ENCODE measurements around the gene ZBTB32.

The ZBTB32 gene

GRCh38 chr19:35740423-35741202 is 36.3 kb downstream of the ZBTB32 start (continued):
- 0 out of 2 replicates have a peak, but pooled peaks have one; percentile 80 for TF ChIP-seq ZNF398 (tag by site-specific recombination; IDR thresholded peaks at IDR 0.05)
- TF ChIP-seq ZSCAN16 (tag by site-specific recombination; IDR thresholded peaks at IDR 0.05) = peak; percentile 70; the same call in 1 of the 2 replicates
- no peak for TF ChIP-seq ZNF521 (tag by site-specific recombination; IDR thresholded peaks at IDR 0.05)
- peak; percentile 100 for TF ChIP-seq SP2 (tag by site-specific recombination; IDR thresholded peaks at IDR 0.05)
- peak; percentile 100 for TF ChIP-seq ZNF600 (tag by site-specific recombination; IDR thresholded peaks at IDR 0.05)
- peak; percentile 82 for TF ChIP-seq ZNF639 (tag by site-specific recombination; IDR thresholded peaks at IDR 0.05)
- TF ChIP-seq, protein P1, sequence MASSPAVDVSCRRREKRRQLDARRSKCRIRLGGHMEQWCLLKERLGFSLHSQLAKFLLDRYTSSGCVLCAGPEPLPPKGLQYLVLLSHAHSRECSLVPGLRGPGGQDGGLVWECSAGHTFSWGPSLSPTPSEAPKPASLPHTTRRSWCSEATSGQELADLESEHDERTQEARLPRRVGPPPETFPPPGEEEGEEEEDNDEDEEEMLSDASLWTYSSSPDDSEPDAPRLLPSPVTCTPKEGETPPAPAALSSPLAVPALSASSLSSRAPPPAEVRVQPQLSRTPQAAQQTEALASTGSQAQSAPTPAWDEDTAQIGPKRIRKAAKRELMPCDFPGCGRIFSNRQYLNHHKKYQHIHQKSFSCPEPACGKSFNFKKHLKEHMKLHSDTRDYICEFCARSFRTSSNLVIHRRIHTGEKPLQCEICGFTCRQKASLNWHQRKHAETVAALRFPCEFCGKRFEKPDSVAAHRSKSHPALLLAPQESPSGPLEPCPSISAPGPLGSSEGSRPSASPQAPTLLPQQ (tag by site-specific recombination; IDR thresholded peaks at IDR 0.05) = peak; percentile 77; the same call in 1 of the 2 replicates
- TF ChIP-seq ZNF558 (tag by site-specific recombination; IDR thresholded peaks at IDR 0.05) = no peak
- TF ChIP-seq SALL2 (tag by site-specific recombination; IDR thresholded peaks at IDR 0.05; ENCODE audit: borderline replicate concordance) = no peak
- TF ChIP-seq WT1 (tag by site-specific recombination; IDR thresholded peaks at IDR 0.05) = peak; percentile 70; the same call in 1 of the 2 replicates
- peak; percentile 78 for TF ChIP-seq OSR2 (tag by site-specific recombination; IDR thresholded peaks at IDR 0.05)
- TF ChIP-seq SCRT1 (tag by site-specific recombination; IDR thresholded peaks at IDR 0.05; ENCODE audit: borderline replicate concordance) = peak; percentile 100
- TF ChIP-seq ZBTB6 (tag by site-specific recombination; IDR thresholded peaks at IDR 0.05) = 0 out of 2 replicates have a peak, but pooled peaks have one; percentile 14
- TF ChIP-seq ZNF660 (tag by site-specific recombination; IDR thresholded peaks at IDR 0.05) = peak; percentile 30
- TF ChIP-seq ZNF76 (tag by site-specific recombination; IDR thresholded peaks at IDR 0.05; ENCODE audit: borderline replicate concordance, low read depth) = peak; percentile 47; the same call in 1 of the 2 replicates
- TF ChIP-seq KLF1 (tag by site-specific recombination; IDR thresholded peaks at IDR 0.05) = peak; percentile 95
- TF ChIP-seq ZNF335 (tag by site-specific recombination; conservative IDR thresholded peaks at IDR 0.05) = peak; percentile 99
- peak; percentile 94; the same call in 1 of the 2 replicates for TF ChIP-seq ZNF610 (tag by site-specific recombination; IDR thresholded peaks at IDR 0.05; ENCODE audit: borderline replicate concordance)
- TF ChIP-seq ZNF394 (tag by site-specific recombination; IDR thresholded peaks at IDR 0.05; ENCODE audit: borderline replicate concordance) = peak; percentile 84
- TF ChIP-seq EGR2 (tag by site-specific recombination; IDR thresholded peaks at IDR 0.05; ENCODE audit: low read depth) = peak; percentile 67
- TF ChIP-seq ZSCAN23 (tag by site-specific recombination; IDR thresholded peaks at IDR 0.05) = no peak
- TF ChIP-seq ZBTB8A (tag by site-specific recombination; IDR thresholded peaks at IDR 0.05) = peak; percentile 97
- TF ChIP-seq ZBTB48 (tag by site-specific recombination; IDR thresholded peaks at IDR 0.05) = peak; percentile 99
- TF ChIP-seq, protein P2, sequence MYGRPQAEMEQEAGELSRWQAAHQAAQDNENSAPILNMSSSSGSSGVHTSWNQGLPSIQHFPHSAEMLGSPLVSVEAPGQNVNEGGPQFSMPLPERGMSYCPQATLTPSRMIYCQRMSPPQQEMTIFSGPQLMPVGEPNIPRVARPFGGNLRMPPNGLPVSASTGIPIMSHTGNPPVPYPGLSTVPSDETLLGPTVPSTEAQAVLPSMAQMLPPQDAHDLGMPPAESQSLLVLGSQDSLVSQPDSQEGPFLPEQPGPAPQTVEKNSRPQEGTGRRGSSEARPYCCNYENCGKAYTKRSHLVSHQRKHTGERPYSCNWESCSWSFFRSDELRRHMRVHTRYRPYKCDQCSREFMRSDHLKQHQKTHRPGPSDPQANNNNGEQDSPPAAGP (tag by site-specific recombination; IDR thresholded peaks at IDR 0.05) = peak; percentile 43; the same call in 1 of the 2 replicates
- TF ChIP-seq ZBTB10 (tag by site-specific recombination; IDR thresholded peaks at IDR 0.05) = peak; percentile 86

Data from HEK293 (cell line).